BLaER1 (cell line): ENCODE data around the gene GNAQ.
A peak's percentile ranks its signal among the peaks of the same experiment; 100 is the strongest.
"Not testable (repeated sequence)": the region's sequence is repeated elsewhere in the genome, so short reads cannot be mapped to it uniquely, and the experiment has no call there.

Experiments
- H3K27ac ChIP-seq: shearing (Covaris generic); formaldehyde crosslinking; 2 replicates; pipeline ENCODE4 v1.8.1; 2022
- H3K27me3 ChIP-seq: shearing (Covaris generic); formaldehyde crosslinking; 2 replicates; pipeline ENCODE4 v1.8.1; 2022
- H3K36me3 ChIP-seq: shearing (Covaris generic); formaldehyde crosslinking; 2 replicates; pipeline ENCODE4 v1.8.1; 2022
- H3K4me1 ChIP-seq: shearing (Covaris generic); formaldehyde crosslinking; 2 replicates; pipeline ENCODE4 v1.8.1; 2022
- H3K4me2 ChIP-seq: shearing (Covaris generic); formaldehyde crosslinking; 2 replicates; pipeline ENCODE4 v1.8.1; 2022
- H3K4me3 ChIP-seq: shearing (Covaris generic); formaldehyde crosslinking; 2 replicates; pipeline ENCODE4 v1.8.1; 2022
- H3K9ac ChIP-seq: shearing (Covaris generic); formaldehyde crosslinking; 2 replicates; pipeline ENCODE4 v1.8.1; 2022
- H3K9me3 ChIP-seq: shearing (Covaris generic); formaldehyde crosslinking; 2 replicates; pipeline ENCODE4 v1.8.1; 2022
- H4K20me1 ChIP-seq: shearing (Covaris generic); formaldehyde crosslinking; 2 replicates; pipeline ENCODE4 v1.8.1; 2022
- Cebpa-rat ChIP-seq: shearing (Covaris generic); IDR thresholded peaks from 2 replicates; pipeline ENCODE4 v1.8.1; 2022

The GNAQ gene

DNA sequence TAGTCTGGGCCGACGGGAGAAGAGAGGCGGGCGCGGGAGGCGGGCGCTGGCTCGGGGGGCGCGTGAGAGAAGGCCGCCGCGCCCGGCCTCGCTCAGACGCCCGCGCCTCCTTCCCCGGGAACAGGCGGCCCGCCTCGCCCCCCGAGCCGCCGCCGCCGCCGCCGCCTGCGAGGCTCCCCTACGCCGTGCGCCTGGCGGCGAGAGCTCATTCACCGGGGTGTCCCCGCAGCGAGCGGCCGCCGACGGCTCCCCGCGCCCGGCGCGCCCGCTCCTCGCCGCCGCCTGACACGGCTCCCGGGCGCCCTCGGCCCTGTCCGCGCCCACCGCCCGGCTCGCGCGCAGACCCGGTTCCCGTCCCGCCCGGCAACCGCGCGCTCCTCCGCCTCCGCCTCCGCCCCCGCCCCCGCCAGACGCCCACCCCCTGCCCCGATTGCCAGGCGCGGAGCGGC is at the start of gene GNAQ:
Gene GNAQ (minus strand): TSS at position 368 of the 449 bp plus-strand sequence. CDS start 576 bp downstream, outside the sequence.
- TF ChIP-seq Cebpa-rat, result no peak
- H3K4me2 ChIP-seq, result peak within 1 kb of the TSS; percentile 91
- peaks cover 39% of the 10 kb centered on the region for H4K20me1 ChIP-seq
- H3K9ac ChIP-seq, result peak within 1 kb of the TSS; percentile 83
- peaks cover 30% of the 10 kb centered on the region for H3K4me1 ChIP-seq
- H3K27ac ChIP-seq, result peak within 1 kb of the TSS; percentile 86
- no peaks in the 10 kb centered on the region for H3K36me3 ChIP-seq
- no peaks in the 10 kb centered on the region for H3K9me3 ChIP-seq
- H3K27me3 ChIP-seq, result peaks cover 36% of the 10 kb centered on the region
- peak within 1 kb of the TSS; percentile 85 for H3K4me3 ChIP-seq

GRCh38 chr9:78074385-78075291 is 43.0 kb upstream of the GNAQ start:
- Histone ChIP-seq H3K4me2 (no peak overlapping the region), H3K9me3 (no peaks in the 10 kb centered on the region), H3K27ac (no peak overlapping the region), H3K4me3 (no peak overlapping the region), H3K27me3 (no peaks in the 10 kb centered on the region), H3K9ac (no peak overlapping the region), H3K4me1 (peaks cover 9% of the 10 kb centered on the region), H3K36me3 (no peaks in the 10 kb centered on the region), H4K20me1 (no peaks in the 10 kb centered on the region)
- no peak for TF ChIP-seq Cebpa-rat

DNA sequence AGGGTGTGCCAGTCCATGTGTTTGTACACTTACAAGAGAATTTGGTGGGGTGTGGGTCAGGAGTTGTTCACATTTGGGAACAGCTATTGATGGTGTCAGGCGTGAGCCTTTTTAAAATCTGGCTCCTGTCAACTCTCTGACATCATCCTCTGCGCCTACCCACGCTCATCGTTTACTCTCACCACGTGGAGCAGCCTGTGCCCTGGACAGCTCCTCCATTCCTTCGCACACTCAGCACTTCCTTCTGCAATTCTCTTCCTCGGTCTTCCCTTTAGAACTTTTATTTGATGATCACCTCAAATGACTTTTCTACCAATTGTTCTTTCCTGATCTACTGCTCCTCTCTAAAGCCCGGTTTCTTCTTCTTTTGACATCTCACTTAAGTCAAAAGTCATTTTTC is 42.1 kb upstream of the GNAQ start:
- H3K27ac ChIP-seq, result no peak overlapping the region
- H3K9me3 ChIP-seq, result no peaks in the 10 kb centered on the region
- H3K4me3 ChIP-seq, result no peak overlapping the region
- H3K9ac ChIP-seq, result no peak overlapping the region
- H3K27me3 ChIP-seq, result no peaks in the 10 kb centered on the region
- H3K4me1 ChIP-seq, result peaks cover 9% of the 10 kb centered on the region
- TF ChIP-seq Cebpa-rat, result no peak
- no peaks in the 10 kb centered on the region for H3K36me3 ChIP-seq
- 0 out of 2 replicates have a peak overlapping the region, but pooled peaks have one; percentile 11 for H3K4me2 ChIP-seq
- no peaks in the 10 kb centered on the region for H4K20me1 ChIP-seq

- Histone ChIP-seq H3K36me3 (no peaks in the 10 kb centered on the region), H3K4me1 (peaks cover 9% of the 10 kb centered on the region), H4K20me1 (no peaks in the 10 kb centered on the region), H3K4me2 (no peak overlapping the region), H3K27me3 (no peaks in the 10 kb centered on the region), H3K4me3 (no peak overlapping the region), H3K27ac (no peak overlapping the region), H3K9ac (no peak overlapping the region), H3K9me3 (peaks cover 2% of the 10 kb centered on the region; the same call in 1 of the 2 replicates)
- no peak for TF ChIP-seq Cebpa-rat
Measured at GRCh38 chr9:78072586-78073199, 41.1 kb upstream of the GNAQ start.

DNA sequence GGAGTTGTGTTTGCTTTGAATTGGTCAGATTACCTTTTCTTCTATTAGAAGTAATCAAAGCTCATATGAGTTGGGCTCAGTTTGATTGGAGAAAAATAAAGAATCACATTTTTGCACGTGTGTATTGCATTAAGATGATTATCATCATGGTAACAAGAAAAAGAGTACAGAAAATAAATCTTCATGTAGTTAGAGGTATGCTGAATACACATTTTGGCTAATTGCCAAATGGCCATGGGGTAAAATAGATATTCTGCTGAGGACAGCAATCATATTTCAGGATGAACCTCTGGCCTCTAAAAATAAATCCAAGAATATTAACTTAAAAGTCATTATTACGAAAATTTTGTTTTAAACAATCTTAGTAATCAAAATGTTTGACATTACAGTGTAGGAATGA is 38.9 kb upstream of the GNAQ start:
- Histone ChIP-seq H3K9me3 (peaks cover 20% of the 10 kb centered on the region), H3K4me1 (peaks cover 9% of the 10 kb centered on the region), H3K27me3 (no peaks in the 10 kb centered on the region), H4K20me1 (no peaks in the 10 kb centered on the region), H3K27ac (no peak overlapping the region), H3K4me2 (no peak overlapping the region), H3K9ac (no peak overlapping the region), H3K4me3 (no peak overlapping the region), H3K36me3 (no peaks in the 10 kb centered on the region)
- TF ChIP-seq Cebpa-rat, result no peak

GRCh38 chr9:78064075-78064474 is 32.5 kb upstream of the GNAQ start:
- no peaks in the 10 kb centered on the region for H4K20me1 ChIP-seq
- H3K27ac ChIP-seq, result no peak overlapping the region
- peaks cover 20% of the 10 kb centered on the region for H3K9me3 ChIP-seq
- no peak overlapping the region for H3K4me2 ChIP-seq
- TF ChIP-seq Cebpa-rat, result no peak
- H3K9ac ChIP-seq, result no peak overlapping the region
- H3K4me1 ChIP-seq, result no peaks in the 10 kb centered on the region
- H3K4me3 ChIP-seq, result no peak overlapping the region
- H3K36me3 ChIP-seq, result no peaks in the 10 kb centered on the region
- H3K27me3 ChIP-seq, result no peaks in the 10 kb centered on the region

DNA sequence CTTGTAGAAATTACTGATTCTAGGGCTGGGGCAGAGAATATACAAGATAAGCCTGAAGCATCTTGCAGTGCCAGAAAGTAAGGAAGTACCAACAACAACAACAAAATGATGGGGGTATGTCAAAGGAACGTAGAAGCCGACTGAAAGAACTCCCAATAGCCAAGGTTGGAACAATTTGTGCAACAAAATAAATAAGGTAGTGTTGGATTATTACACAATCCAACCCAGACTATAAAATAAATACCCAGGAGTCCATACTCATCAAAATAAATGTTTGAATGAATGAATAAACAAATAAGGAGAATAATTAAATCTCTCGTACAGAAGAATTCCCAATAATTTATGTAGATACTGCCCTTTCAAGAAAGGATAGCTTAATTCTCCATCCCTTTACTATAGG is 31.1 kb upstream of the GNAQ start:
- Histone ChIP-seq H3K36me3 (no peaks in the 10 kb centered on the region), H3K27ac (no peak overlapping the region), H3K4me1 (no peaks in the 10 kb centered on the region), H3K9ac (no peak overlapping the region), H3K4me2 (no peak overlapping the region), H3K4me3 (no peak overlapping the region), H3K27me3 (no peaks in the 10 kb centered on the region), H4K20me1 (no peaks in the 10 kb centered on the region), H3K9me3 (peaks cover 19% of the 10 kb centered on the region)
- no peak; the same call in 1 of the 2 replicates for TF ChIP-seq Cebpa-rat

DNA sequence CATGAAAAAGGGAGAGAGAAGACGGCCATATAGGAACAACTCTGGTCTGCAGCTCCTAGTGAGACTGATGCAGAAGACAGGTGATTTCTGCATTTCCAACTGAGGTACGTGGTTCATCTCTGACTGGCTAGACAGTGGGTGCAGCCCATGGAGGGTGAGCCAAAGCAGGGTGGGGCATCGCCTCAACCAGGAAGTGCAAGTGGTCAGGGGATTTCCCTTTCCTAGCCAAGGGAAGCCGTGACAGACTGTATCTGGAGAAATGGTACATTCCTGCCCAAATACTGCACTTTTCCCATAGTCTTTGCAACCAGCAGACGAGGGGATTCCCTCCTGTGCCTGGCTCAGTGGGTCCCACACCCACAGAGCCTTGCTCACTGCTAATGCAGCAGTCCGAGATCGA is 22.6 kb upstream of the GNAQ start:
- H4K20me1 ChIP-seq, H3K4me1 ChIP-seq, H3K36me3 ChIP-seq, H3K27me3 ChIP-seq, H3K4me3 ChIP-seq, H3K4me2 ChIP-seq, H3K9ac ChIP-seq, H3K27ac ChIP-seq: not testable (repeated sequence)
- peaks cover 12% of the 10 kb centered on the region for H3K9me3 ChIP-seq

- Histone ChIP-seq H3K4me3 (no peak overlapping the region), H3K27ac (no peak overlapping the region), H3K4me2 (no peak overlapping the region), H3K27me3 (no peaks in the 10 kb centered on the region), H3K4me1 (peaks cover 6% of the 10 kb centered on the region), H3K9ac (no peak overlapping the region), H4K20me1 (no peaks in the 10 kb centered on the region), H3K9me3 (peaks cover 12% of the 10 kb centered on the region), H3K36me3 (no peaks in the 10 kb centered on the region)
- no peak for TF ChIP-seq Cebpa-rat
Measured at GRCh38 chr9:78053627-78054026, 22.0 kb upstream of the GNAQ start.

DNA sequence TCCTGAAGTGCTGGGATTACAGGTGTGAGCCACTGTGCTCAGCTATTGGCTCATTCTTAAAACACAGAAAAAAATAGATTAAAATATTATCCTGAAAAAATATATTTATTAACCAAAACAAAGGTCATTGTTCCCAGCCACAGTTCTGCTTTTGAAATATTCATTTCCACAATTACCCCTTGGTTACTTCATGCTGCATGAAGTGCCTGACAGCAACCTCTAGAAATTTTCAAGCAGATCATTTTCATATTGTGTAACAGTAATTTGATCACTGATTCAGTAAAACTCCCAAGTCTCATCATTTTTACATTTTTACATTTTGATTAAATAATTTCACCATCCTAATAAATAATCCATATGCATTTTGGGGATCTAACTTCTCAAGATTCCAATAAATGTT is 18.8 kb upstream of the GNAQ start:
- Histone ChIP-seq H3K36me3 (no peaks in the 10 kb centered on the region), H3K4me2 (no peak overlapping the region), H3K9ac (no peak overlapping the region), H3K4me1 (peaks cover 6% of the 10 kb centered on the region), H3K27me3 (no peaks in the 10 kb centered on the region), H3K9me3 (peaks cover 11% of the 10 kb centered on the region; the same call in 1 of the 2 replicates), H4K20me1 (no peaks in the 10 kb centered on the region), H3K27ac (no peak overlapping the region), H3K4me3 (no peak overlapping the region)
- TF ChIP-seq Cebpa-rat, result no peak
